ENCODE data around the gene PTPRN2. TPM values are rescaled to one million over a fixed set of nuclear protein-coding genes. Genes with fewer than 3 reads are reported as not detected.

The PTPRN2 gene
- total RNA-seq, 1 experiment from 2014 or later, result 1.7 TPM

DNA sequence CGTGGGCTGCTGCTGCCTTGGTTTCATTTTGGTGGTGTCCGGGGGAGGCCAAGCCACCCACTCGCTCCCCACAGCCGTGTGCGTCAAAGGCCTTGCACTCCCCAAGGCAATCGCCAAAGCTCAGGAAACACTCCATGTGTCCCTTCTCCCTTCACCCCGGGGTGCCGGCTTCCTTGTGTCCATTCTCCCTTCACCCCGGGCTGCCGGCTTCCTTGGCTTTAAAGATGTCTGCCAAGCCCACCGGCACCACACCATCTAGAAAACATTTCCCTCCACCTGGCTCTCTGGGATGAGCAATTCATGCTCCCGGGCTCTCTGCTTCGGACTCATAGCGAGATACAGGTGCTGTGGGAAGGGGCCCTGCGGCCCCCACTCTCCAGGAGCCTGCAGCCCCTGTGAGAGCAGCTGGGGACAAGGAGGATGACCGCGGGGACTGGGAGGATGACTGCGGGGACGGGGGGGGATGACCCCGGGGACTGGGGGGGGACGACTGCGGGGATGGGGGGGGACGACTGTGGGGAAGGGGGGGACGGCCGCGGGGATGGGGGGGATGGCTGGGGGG, 928.7 kb downstream of the PTPRN2 start:
- Histone ChIP-seq H3K9ac (ENCODE audit: low read length) (no peak overlapping the region), H3K36me3 (ENCODE audit: insufficient read depth, low read length) (no peaks in the 10 kb centered on the region), H3K27me3 (ENCODE audit: low read length) (no peaks in the 10 kb centered on the region), H3K79me2 (ENCODE audit: low read length) (no peaks in the 10 kb centered on the region), H3K4me1 (ENCODE audit: low read length) (no peaks in the 10 kb centered on the region), H3K27ac (ENCODE audit: low read length) (no peak overlapping the region), H4K20me1 (ENCODE audit: insufficient read depth, low read depth, low read length) (no peaks in the 10 kb centered on the region), H2AFZ (ENCODE audit: low read length) (no peak overlapping the region), H3K9me3 (ENCODE audit: low read length) (no peaks in the 10 kb centered on the region), H3K4me3 (ENCODE audit: low read length) (no peak overlapping the region), H3K9me2 (replicated peaks; ENCODE audit: insufficient read depth, low read length) (no peaks in the 10 kb centered on the region), H3K4me2 (ENCODE audit: low read depth, low read length, poor library complexity, severe bottlenecking) (no peak overlapping the region)
- no peak for DNase-seq

DNA sequence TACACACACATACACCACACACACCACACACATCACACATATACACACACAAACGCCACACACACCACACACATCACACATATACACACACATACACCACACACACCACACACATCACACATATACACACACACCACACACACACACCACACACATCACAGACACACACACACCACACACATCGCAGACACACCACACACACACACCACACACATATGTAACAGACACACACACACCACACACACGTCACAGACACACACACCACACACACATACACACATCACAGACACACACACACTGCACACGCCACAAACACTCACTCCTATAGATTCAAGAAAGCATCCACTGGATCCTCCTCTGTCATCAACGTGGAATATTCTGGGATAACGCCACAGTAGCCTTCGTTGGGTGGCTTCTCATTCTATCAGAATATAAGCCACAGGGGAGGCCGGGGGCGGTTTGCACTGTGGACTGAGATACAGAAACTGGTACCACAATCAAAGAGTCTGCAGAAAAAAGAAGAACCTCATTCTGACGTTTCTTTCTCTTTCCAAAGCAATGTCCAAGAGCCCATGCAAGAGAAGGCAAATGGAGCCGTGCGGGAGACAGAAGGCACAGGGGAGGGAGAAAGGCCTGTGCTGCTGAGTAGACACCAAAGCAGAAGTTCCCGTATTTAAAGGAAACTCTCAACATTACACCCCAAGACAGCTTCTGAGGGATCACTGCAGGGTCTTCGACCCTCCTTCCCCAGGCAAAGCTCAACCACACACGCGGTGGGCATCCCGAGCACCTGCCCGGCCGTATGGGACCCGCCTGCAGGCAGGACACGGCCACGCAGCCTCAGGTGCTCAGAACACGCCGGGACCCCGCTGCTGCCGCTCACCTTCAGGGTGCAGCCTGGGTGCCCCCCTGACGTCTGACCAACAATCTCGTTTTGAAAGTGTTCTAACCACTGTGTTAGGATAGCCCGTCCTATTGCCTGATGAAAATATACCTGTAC, 929.6 kb downstream of the PTPRN2 start:
- DNase-seq, result no peak
- Histone ChIP-seq H3K36me3 (ENCODE audit: insufficient read depth, low read length) (no peaks in the 10 kb centered on the region), H2AFZ (ENCODE audit: low read length) (no peak overlapping the region), H3K4me2 (ENCODE audit: low read depth, low read length, poor library complexity, severe bottlenecking) (no peak overlapping the region), H3K9ac (ENCODE audit: low read length) (no peak overlapping the region), H3K27me3 (ENCODE audit: low read length) (no peaks in the 10 kb centered on the region), H3K79me2 (ENCODE audit: low read length) (no peaks in the 10 kb centered on the region), H3K4me1 (ENCODE audit: low read length) (no peaks in the 10 kb centered on the region), H3K27ac (ENCODE audit: low read length) (no peak overlapping the region), H4K20me1 (ENCODE audit: insufficient read depth, low read depth, low read length) (no peaks in the 10 kb centered on the region), H3K4me3 (ENCODE audit: low read length) (no peak overlapping the region), H3K9me2 (replicated peaks; ENCODE audit: insufficient read depth, low read length) (no peaks in the 10 kb centered on the region), H3K9me3 (ENCODE audit: low read length) (no peaks in the 10 kb centered on the region)

DNA sequence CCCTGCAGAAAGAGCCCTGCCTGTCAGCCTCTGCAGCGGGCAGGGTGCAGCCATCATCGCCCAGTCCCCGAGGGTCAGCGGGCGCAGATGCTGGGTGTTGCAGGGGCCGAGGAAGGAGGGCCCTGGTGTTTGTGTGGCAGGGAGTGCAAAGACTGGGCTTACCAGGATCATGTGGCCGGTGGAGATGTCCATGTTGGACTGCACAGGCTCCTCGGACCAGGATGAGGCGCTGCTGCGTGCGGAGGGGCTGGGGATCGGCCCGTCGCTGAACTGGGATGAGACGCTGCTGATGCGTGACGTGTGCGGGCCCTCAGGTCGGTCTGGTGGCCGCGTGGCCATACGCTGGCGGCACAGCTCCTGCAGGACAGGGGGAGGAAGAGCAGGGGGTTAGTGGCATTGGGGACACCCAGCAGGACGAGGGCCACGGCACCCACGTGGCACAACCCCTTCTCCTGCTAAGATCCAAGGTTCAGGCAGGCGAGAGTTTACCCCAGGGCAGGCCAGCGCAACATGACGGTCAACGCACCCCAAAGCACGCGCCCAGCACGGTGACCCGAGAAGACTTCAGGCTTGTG, 931.3 kb downstream of the PTPRN2 start:
- H4K20me1 ChIP-seq (ENCODE audit: insufficient read depth, low read depth, low read length), result no peaks in the 10 kb centered on the region
- no peak overlapping the region for H3K4me2 ChIP-seq (ENCODE audit: low read depth, low read length, poor library complexity, severe bottlenecking)
- H3K9me2 ChIP-seq (replicated peaks; ENCODE audit: insufficient read depth, low read length), result no peaks in the 10 kb centered on the region
- H3K27ac ChIP-seq (ENCODE audit: low read length), result no peak overlapping the region
- H3K36me3 ChIP-seq (ENCODE audit: insufficient read depth, low read length), result no peaks in the 10 kb centered on the region
- no peaks in the 10 kb centered on the region for H3K27me3 ChIP-seq (ENCODE audit: low read length)
- no peak for DNase-seq
- H3K9me3 ChIP-seq (ENCODE audit: low read length), result no peaks in the 10 kb centered on the region
- no peaks in the 10 kb centered on the region for H3K79me2 ChIP-seq (ENCODE audit: low read length)
- no peak overlapping the region for H3K4me3 ChIP-seq (ENCODE audit: low read length)
- H3K4me1 ChIP-seq (ENCODE audit: low read length), result no peaks in the 10 kb centered on the region
- no peak overlapping the region for H3K9ac ChIP-seq (ENCODE audit: low read length)
- H2AFZ ChIP-seq (ENCODE audit: low read length), result no peak overlapping the region

GRCh38 chr7:157654350-157654749, 933.3 kb downstream of the PTPRN2 start:
- Histone ChIP-seq H4K20me1 (ENCODE audit: insufficient read depth, low read depth, low read length) (no peaks in the 10 kb centered on the region), H3K9ac (ENCODE audit: low read length) (no peak overlapping the region), H3K4me1 (ENCODE audit: low read length) (no peaks in the 10 kb centered on the region), H3K27ac (ENCODE audit: low read length) (no peak overlapping the region), H2AFZ (ENCODE audit: low read length) (no peak overlapping the region), H3K79me2 (ENCODE audit: low read length) (no peaks in the 10 kb centered on the region), H3K9me3 (ENCODE audit: low read length) (no peaks in the 10 kb centered on the region), H3K4me2 (ENCODE audit: low read depth, low read length, poor library complexity, severe bottlenecking) (no peak overlapping the region), H3K4me3 (ENCODE audit: low read length) (no peak overlapping the region), H3K27me3 (ENCODE audit: low read length) (no peaks in the 10 kb centered on the region), H3K36me3 (ENCODE audit: insufficient read depth, low read length) (no peaks in the 10 kb centered on the region), H3K9me2 (replicated peaks; ENCODE audit: insufficient read depth, low read length) (no peaks in the 10 kb centered on the region)
- no peak for DNase-seq

DNA sequence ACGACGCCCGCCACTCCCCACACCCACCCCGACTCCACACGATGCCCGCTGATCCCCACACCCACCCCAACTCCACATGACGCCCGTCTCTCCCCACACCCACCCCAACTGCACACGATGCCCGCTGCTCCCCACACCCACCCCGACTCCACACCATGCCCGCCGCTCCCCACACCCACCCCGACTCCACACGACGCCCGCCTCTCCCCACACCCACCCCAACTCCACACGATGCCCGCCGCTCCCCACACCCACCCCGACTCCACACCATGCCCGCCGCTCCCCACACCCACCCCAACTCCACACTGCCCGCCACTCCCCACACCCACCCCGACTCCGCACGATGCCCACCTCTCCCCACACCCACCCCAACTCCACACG, 933.8 kb downstream of the PTPRN2 start:
- no peak overlapping the region for H3K4me3 ChIP-seq (ENCODE audit: low read length)
- H3K9ac ChIP-seq (ENCODE audit: low read length), result no peak overlapping the region
- H3K9me2 ChIP-seq (replicated peaks; ENCODE audit: insufficient read depth, low read length), result no peaks in the 10 kb centered on the region
- H3K9me3 ChIP-seq (ENCODE audit: low read length), result no peaks in the 10 kb centered on the region
- no peaks in the 10 kb centered on the region for H3K27me3 ChIP-seq (ENCODE audit: low read length)
- no peaks in the 10 kb centered on the region for H3K79me2 ChIP-seq (ENCODE audit: low read length)
- H3K27ac ChIP-seq (ENCODE audit: low read length), result no peak overlapping the region
- H3K36me3 ChIP-seq (ENCODE audit: insufficient read depth, low read length), result no peaks in the 10 kb centered on the region
- H2AFZ ChIP-seq (ENCODE audit: low read length), result no peak overlapping the region
- no peaks in the 10 kb centered on the region for H4K20me1 ChIP-seq (ENCODE audit: insufficient read depth, low read depth, low read length)
- H3K4me2 ChIP-seq (ENCODE audit: low read depth, low read length, poor library complexity, severe bottlenecking), result no peak overlapping the region
- DNase-seq, result no peak
- H3K4me1 ChIP-seq (ENCODE audit: low read length), result no peaks in the 10 kb centered on the region

DNA sequence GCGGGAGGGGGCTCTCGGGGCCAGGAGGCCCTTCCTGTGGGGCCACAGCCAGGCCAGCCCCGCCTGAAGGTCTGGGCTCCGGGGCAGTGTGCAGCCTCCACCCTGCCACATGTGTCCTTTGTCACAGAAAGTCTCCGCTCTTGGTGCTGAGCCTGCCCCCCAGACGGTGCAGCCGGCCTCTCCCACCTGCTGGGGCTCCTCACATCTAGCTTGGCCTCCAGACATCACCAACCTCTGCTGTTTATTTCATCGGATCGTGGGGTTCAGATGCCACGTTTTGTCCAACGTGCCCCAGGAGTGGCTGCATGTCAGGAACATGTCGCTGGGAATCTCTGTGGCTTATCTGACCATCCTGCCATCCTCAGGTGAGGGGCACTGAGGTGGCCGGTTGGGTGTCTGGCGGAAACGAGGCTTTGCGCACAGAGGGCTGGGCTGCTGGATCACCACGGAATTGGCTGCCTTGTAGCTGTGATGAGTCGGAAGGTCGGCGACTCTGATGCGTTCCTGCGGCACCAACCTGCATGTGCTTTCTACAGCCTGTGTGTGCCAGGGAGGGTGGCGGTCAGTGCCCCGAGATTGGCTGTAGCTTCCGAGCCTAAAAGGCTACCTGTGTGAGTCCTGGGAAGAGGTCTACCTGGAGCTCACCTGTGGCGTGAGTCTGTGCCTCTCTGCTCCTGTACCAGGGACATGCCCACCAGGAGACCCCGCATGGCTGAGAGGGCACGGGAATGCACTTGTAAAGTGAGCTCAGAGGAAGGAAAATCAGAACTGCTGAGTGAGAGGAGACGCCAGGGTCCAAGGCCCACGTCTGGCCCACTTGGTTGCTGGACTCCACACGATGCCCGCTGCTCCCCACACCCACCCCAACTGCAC, 934.4 kb downstream of the PTPRN2 start:
- H3K4me2 ChIP-seq (ENCODE audit: low read depth, low read length, poor library complexity, severe bottlenecking), result no peak overlapping the region
- H3K36me3 ChIP-seq (ENCODE audit: insufficient read depth, low read length), result no peaks in the 10 kb centered on the region
- H3K27me3 ChIP-seq (ENCODE audit: low read length), result no peaks in the 10 kb centered on the region
- no peak overlapping the region for H3K27ac ChIP-seq (ENCODE audit: low read length)
- H3K9me3 ChIP-seq (ENCODE audit: low read length), result no peaks in the 10 kb centered on the region
- no peak overlapping the region for H3K4me3 ChIP-seq (ENCODE audit: low read length)
- H4K20me1 ChIP-seq (ENCODE audit: insufficient read depth, low read depth, low read length), result no peaks in the 10 kb centered on the region
- no peak overlapping the region for H3K9ac ChIP-seq (ENCODE audit: low read length)
- no peaks in the 10 kb centered on the region for H3K4me1 ChIP-seq (ENCODE audit: low read length)
- DNase-seq, result no peak
- no peak overlapping the region for H2AFZ ChIP-seq (ENCODE audit: low read length)
- no peaks in the 10 kb centered on the region for H3K9me2 ChIP-seq (replicated peaks; ENCODE audit: insufficient read depth, low read length)
- H3K79me2 ChIP-seq (ENCODE audit: low read length), result no peaks in the 10 kb centered on the region

DNA sequence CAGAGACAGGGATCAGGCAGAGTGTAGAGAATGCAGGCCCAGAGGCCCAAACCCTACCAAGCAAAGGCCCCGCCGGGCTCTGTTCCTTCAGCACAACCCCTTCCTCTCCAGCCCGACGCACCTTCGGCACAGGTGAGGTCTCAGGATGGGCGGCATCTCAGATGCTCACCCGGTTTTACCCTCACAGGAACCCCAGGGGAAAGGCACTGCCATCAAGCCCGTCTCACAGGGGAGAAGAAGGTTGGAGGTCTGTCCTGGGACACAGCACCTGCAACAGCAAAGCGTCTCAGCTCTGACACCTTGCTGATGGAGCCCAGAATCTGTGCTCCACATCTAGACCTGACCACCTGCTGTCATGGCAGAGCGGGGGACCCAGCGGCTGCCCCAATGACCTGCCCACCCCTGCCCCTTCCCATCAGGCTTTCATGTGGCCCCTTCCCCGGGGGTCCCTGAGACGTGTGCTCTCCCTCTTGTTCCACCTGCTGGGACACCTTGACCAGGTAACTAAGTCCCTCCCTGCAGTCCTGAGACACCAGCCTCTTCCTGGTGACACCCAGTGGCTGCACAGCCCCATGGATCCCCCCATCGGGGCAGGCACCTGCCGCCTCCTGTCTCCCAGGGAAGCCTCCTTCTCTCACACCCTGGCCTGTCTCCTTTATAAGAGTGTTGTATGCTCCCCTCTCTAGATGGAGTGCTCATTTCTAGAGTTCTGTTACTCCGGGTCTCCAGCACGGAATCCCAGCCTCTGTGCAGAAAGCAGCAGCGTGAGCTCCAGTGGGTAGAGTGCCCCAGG, 935.3 kb downstream of the PTPRN2 start:
- Histone ChIP-seq H3K27ac (ENCODE audit: low read length) (no peak overlapping the region), H3K4me1 (ENCODE audit: low read length) (no peaks in the 10 kb centered on the region), H3K9me3 (ENCODE audit: low read length) (no peaks in the 10 kb centered on the region), H3K27me3 (ENCODE audit: low read length) (no peaks in the 10 kb centered on the region), H3K79me2 (ENCODE audit: low read length) (no peaks in the 10 kb centered on the region), H2AFZ (ENCODE audit: low read length) (no peak overlapping the region), H3K9me2 (replicated peaks; ENCODE audit: insufficient read depth, low read length) (no peaks in the 10 kb centered on the region), H4K20me1 (ENCODE audit: insufficient read depth, low read depth, low read length) (no peaks in the 10 kb centered on the region), H3K36me3 (ENCODE audit: insufficient read depth, low read length) (no peaks in the 10 kb centered on the region), H3K4me2 (ENCODE audit: low read depth, low read length, poor library complexity, severe bottlenecking) (no peak overlapping the region), H3K9ac (ENCODE audit: low read length) (no peak overlapping the region), H3K4me3 (ENCODE audit: low read length) (no peak overlapping the region)
- DNase-seq, result no peak
